Activated CD4-positive, alpha-beta T cell treated with anti-CD3 and anti-CD28 coated beads, Interleukin-2, amount 10 ng/mL, durations not matched to agents 24 days and 14 days (primary cell): ENCODE results near the gene LSM14B. TPM values are rescaled to one million over a fixed set of nuclear protein-coding genes. Genes with fewer than 3 reads are reported as not detected.
A peak's percentile ranks its signal among the peaks of the same experiment; 100 is the strongest.

Source experiments
- DNase-seq: peaks from one replicate; pipeline ENCODE4 v3.0.0; 2022
- H3K27ac Mint-ChIP-seq: one replicate; pipeline ENCODE4 v1.8.0; 2022; ENCODE audit warnings: mild to moderate bottlenecking, mixed read lengths
- H3K27me3 Mint-ChIP-seq: one replicate; pipeline ENCODE4 v1.8.0; 2022; ENCODE audit warnings: mixed read lengths
- H3K36me3 Mint-ChIP-seq: one replicate; pipeline ENCODE4 v1.8.0; 2022; ENCODE audit warnings: low read depth, mild to moderate bottlenecking, mixed read lengths
- H3K4me1 Mint-ChIP-seq: one replicate; pipeline ENCODE4 v1.8.0; 2021; ENCODE audit warnings: mixed read lengths
- H3K4me3 Mint-ChIP-seq: one replicate; pipeline ENCODE4 v1.8.0; 2022; ENCODE audit warnings: mild to moderate bottlenecking, moderate library complexity, mixed read lengths
- H3K9me3 Mint-ChIP-seq: one replicate; pipeline ENCODE4 v1.8.0; 2021; ENCODE audit warnings: mixed read lengths
- intact Hi-C: fragments of 100-400 bp; cut with micrococcal nuclease; formaldehyde crosslinking; loops from one replicate; pipeline ENCODE4 v1.15.1; 2023
- total RNA-seq: library from RNA; stranded (reverse); gene quantifications from 2 replicates; pipeline ENCODE4 v1.2.3, GENCODE V29; 2022

The LSM14B gene
- total RNA-seq, 1 donor from 2014 or later = 45.3 TPM

- intact Hi-C loops = no loop called here
- peak overlapping the region; percentile 41 for H3K27ac Mint-ChIP-seq
- DNase-seq = no peak
- H3K9me3 Mint-ChIP-seq = peaks cover 11% of the 10 kb centered on the region
- peaks cover 46% of the 10 kb centered on the region for H3K36me3 Mint-ChIP-seq
- H3K4me1 Mint-ChIP-seq = peaks cover 10% of the 10 kb centered on the region
- H3K4me3 Mint-ChIP-seq = no peak overlapping the region
- H3K27me3 Mint-ChIP-seq = no peaks in the 10 kb centered on the region
These were observed 28.0 kb downstream of the LSM14B start for GRCh38 chr20:62150310-62150575.

- no peak for DNase-seq
- H3K36me3 Mint-ChIP-seq = peaks cover 46% of the 10 kb centered on the region
- intact Hi-C loops = no loop called here
- H3K9me3 Mint-ChIP-seq = peaks cover 11% of the 10 kb centered on the region
- no peak overlapping the region for H3K4me3 Mint-ChIP-seq
- peaks cover 9% of the 10 kb centered on the region for H3K4me1 Mint-ChIP-seq
- peak overlapping the region; percentile 37 for H3K27ac Mint-ChIP-seq
- no peaks in the 10 kb centered on the region for H3K27me3 Mint-ChIP-seq
These were observed 28.9 kb downstream of the LSM14B start for GRCh38 chr20:62151225-62151624.

- peaks cover 11% of the 10 kb centered on the region for H3K9me3 Mint-ChIP-seq
These were observed 29.6 kb downstream of the LSM14B start for GRCh38 chr20:62151835-62152364.

GRCh38 chr20:62155428-62156253, 33.4 kb downstream of the LSM14B start:
- no peak for DNase-seq
- no peak overlapping the region for H3K27ac Mint-ChIP-seq
- peaks cover 1% of the 10 kb centered on the region for H3K27me3 Mint-ChIP-seq
- peaks cover 13% of the 10 kb centered on the region for H3K4me1 Mint-ChIP-seq
- H3K9me3 Mint-ChIP-seq = peaks cover 11% of the 10 kb centered on the region
- H3K36me3 Mint-ChIP-seq = peaks cover 50% of the 10 kb centered on the region
- intact Hi-C loops = no loop called here
- H3K4me3 Mint-ChIP-seq = no peak overlapping the region

More at GRCh38 chr20:62151835-62152364, 29.6 kb downstream of the LSM14B start:
- DNase-seq = no peak
- Mint-ChIP-seq H3K36me3 (peaks cover 45% of the 10 kb centered on the region), H3K4me1 (peaks cover 9% of the 10 kb centered on the region), H3K4me3 (no peak overlapping the region), H3K27me3 (no peaks in the 10 kb centered on the region), H3K27ac (no peak overlapping the region)
- intact Hi-C loops = no loop called here

GRCh38 chr20:62156254-62156556, 33.9 kb downstream of the LSM14B start:
- Mint-ChIP-seq H3K4me3 (no peak overlapping the region), H3K36me3 (peaks cover 51% of the 10 kb centered on the region), H3K9me3 (peaks cover 11% of the 10 kb centered on the region), H3K27ac (no peak overlapping the region), H3K4me1 (peaks cover 14% of the 10 kb centered on the region), H3K27me3 (peaks cover 1% of the 10 kb centered on the region)
- intact Hi-C loops = no loop called here
- DNase-seq = no peak

GRCh38 chr20:62156592-62157386, 34.5 kb downstream of the LSM14B start:
- intact Hi-C loops = loop anchor here (1.0 kb wide), 1 partner anchor 34 kb away; the partner anchor contains the start of gene LSM14B
- no peak overlapping the region for H3K4me3 Mint-ChIP-seq
- DNase-seq = peak; percentile 92
- H3K36me3 Mint-ChIP-seq = peaks cover 50% of the 10 kb centered on the region
- peaks cover 1% of the 10 kb centered on the region for H3K27me3 Mint-ChIP-seq
- no peak overlapping the region for H3K27ac Mint-ChIP-seq
- peaks cover 14% of the 10 kb centered on the region for H3K4me1 Mint-ChIP-seq
- H3K9me3 Mint-ChIP-seq = peaks cover 11% of the 10 kb centered on the region

- peaks cover 11% of the 10 kb centered on the region for H3K9me3 Mint-ChIP-seq
- intact Hi-C loops = loop anchor here (1.0 kb wide), 1 partner anchor 35 kb away; the partner anchor contains the start of gene LSM14B
- no peak for DNase-seq
- H3K4me1 Mint-ChIP-seq = peaks cover 14% of the 10 kb centered on the region
- H3K4me3 Mint-ChIP-seq = no peak overlapping the region
- no peak overlapping the region for H3K27ac Mint-ChIP-seq
- peaks cover 1% of the 10 kb centered on the region for H3K27me3 Mint-ChIP-seq
- H3K36me3 Mint-ChIP-seq = peaks cover 45% of the 10 kb centered on the region
These were observed 35.3 kb downstream of the LSM14B start for GRCh38 chr20:62157387-62158087.

- intact Hi-C loops = no loop called here
- Mint-ChIP-seq H3K9me3 (peaks cover 6% of the 10 kb centered on the region), H3K27ac (no peak overlapping the region), H3K4me1 (peaks cover 14% of the 10 kb centered on the region), H3K4me3 (no peak overlapping the region), H3K27me3 (peaks cover 1% of the 10 kb centered on the region), H3K36me3 (peaks cover 40% of the 10 kb centered on the region)
- no peak for DNase-seq
These were observed 35.8 kb downstream of the LSM14B start for GRCh38 chr20:62158088-62158400.

- Mint-ChIP-seq H3K27me3 (peaks cover 1% of the 10 kb centered on the region), H3K9me3 (peaks cover 3% of the 10 kb centered on the region), H3K4me1 (peaks cover 14% of the 10 kb centered on the region), H3K4me3 (no peak overlapping the region), H3K27ac (no peak overlapping the region), H3K36me3 (peaks cover 38% of the 10 kb centered on the region)
- intact Hi-C loops = no loop called here
- no peak for DNase-seq
These were observed 36.3 kb downstream of the LSM14B start for GRCh38 chr20:62158541-62158940.

GRCh38 chr20:62159052-62159451, 36.8 kb downstream of the LSM14B start:
- intact Hi-C loops = no loop called here
- Mint-ChIP-seq H3K4me1 (peaks cover 14% of the 10 kb centered on the region), H3K36me3 (peaks cover 33% of the 10 kb centered on the region), H3K27me3 (peaks cover 1% of the 10 kb centered on the region), H3K9me3 (no peaks in the 10 kb centered on the region), H3K4me3 (no peak overlapping the region), H3K27ac (no peak overlapping the region)
- DNase-seq = no peak

- intact Hi-C loops = loop anchor here (2.0 kb wide), 1 partner anchor 23 kb away; the partner anchor contains the start of gene MTG2
- H3K27me3 Mint-ChIP-seq = peaks cover 1% of the 10 kb centered on the region
- H3K9me3 Mint-ChIP-seq = no peaks in the 10 kb centered on the region
- H3K4me3 Mint-ChIP-seq = peak overlapping the region; percentile 24
- DNase-seq = peak; percentile 75
- H3K36me3 Mint-ChIP-seq = peaks cover 31% of the 10 kb centered on the region
- H3K4me1 Mint-ChIP-seq = peaks cover 14% of the 10 kb centered on the region
- peak overlapping the region; percentile 88 for H3K27ac Mint-ChIP-seq
These were observed 37.6 kb downstream of the LSM14B start for GRCh38 chr20:62159839-62160238.

GRCh38 chr20:62160253-62160652, 38.0 kb downstream of the LSM14B start:
- intact Hi-C loops = loop anchor here (2.0 kb wide), 1 partner anchor 23 kb away; the partner anchor contains the start of gene MTG2
- Mint-ChIP-seq H3K9me3 (no peaks in the 10 kb centered on the region), H3K4me3 (no peak overlapping the region), H3K27me3 (peaks cover 1% of the 10 kb centered on the region), H3K36me3 (peaks cover 31% of the 10 kb centered on the region), H3K27ac (no peak overlapping the region), H3K4me1 (peaks cover 14% of the 10 kb centered on the region)
- no peak for DNase-seq

GRCh38 chr20:62160876-62161275, 38.6 kb downstream of the LSM14B start:
- H3K27me3 Mint-ChIP-seq = peaks cover 1% of the 10 kb centered on the region
- H3K36me3 Mint-ChIP-seq = peaks cover 32% of the 10 kb centered on the region
- H3K27ac Mint-ChIP-seq = no peak overlapping the region
- peaks cover 10% of the 10 kb centered on the region for H3K4me1 Mint-ChIP-seq
- H3K4me3 Mint-ChIP-seq = no peak overlapping the region
- no peaks in the 10 kb centered on the region for H3K9me3 Mint-ChIP-seq
- DNase-seq = no peak
- intact Hi-C loops = loop anchor here (2.0 kb wide), 1 partner anchor 22 kb away; the partner anchor contains the start of gene MTG2
